ENCODE results near the gene MRAP2.
"Not testable (repeated sequence)": the region's sequence is repeated elsewhere in the genome, so short reads cannot be mapped to it uniquely, and the experiment has no call there.

The MRAP2 gene

GRCh38 chr6:84118191-84118590, 84.6 kb downstream of the MRAP2 start:
- TF ChIP-seq CTCF (IDR thresholded peaks at IDR 0.05; ENCODE audit: low read depth, low read length): no peak
- in situ Hi-C loops (cut with HindIII; ENCODE audit: low sequenced_read_pairs): no loop called here
- DNase-seq (ENCODE audit: low read depth, low spot score): no peak
- H3K4me3 ChIP-seq (ENCODE audit: low read depth, low read length): no peak overlapping the region

DNA sequence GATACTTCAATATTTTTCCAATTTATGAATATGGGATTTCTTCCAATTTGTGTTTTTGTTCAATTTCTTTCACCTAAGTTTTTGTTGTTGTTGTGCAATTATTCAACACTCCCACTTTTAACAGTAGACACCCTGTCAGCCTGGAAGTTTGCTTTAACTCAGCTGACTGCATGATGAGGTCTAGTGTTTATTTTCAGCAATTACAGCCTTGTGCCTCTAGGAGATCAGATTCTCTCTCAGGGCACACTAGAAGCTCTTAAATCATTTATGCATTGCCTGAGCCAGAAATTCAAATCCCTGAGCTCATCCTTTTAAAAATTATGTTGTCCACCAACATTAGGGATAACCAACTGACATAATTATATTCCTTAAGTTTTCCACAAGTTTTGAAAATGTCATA, 85.7 kb downstream of the MRAP2 start:
- no peak overlapping the region for H3K4me3 ChIP-seq (ENCODE audit: low read depth, low read length)
- in situ Hi-C loops (cut with HindIII; ENCODE audit: low sequenced_read_pairs): no loop called here
- TF ChIP-seq CTCF (IDR thresholded peaks at IDR 0.05; ENCODE audit: low read depth, low read length): no peak
- DNase-seq (ENCODE audit: low read depth, low spot score): no peak

DNA sequence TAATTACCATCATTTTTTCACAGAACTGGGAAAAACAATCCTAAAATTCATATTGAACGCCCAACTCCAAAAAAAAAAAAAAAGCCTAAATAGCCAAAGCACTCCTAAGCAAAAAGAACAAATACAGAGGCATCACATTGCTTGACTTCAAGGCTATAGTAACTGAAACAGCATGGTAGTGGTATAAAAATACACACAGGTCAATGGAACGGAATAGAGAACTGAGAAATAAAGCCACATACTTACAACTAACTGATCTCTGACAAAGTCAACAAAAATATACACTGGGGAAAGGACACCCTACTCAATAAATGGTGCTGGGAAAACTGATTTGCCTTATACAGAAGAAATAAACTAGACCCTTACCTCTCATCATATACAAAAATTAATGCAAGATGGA, 89.6 kb downstream of the MRAP2 start:
- TF ChIP-seq CTCF (IDR thresholded peaks at IDR 0.05; ENCODE audit: low read depth, low read length): no peak
- no peak for DNase-seq (ENCODE audit: low read depth, low spot score)
- H3K4me3 ChIP-seq (ENCODE audit: low read depth, low read length): no peak overlapping the region
- in situ Hi-C loops (cut with HindIII; ENCODE audit: low sequenced_read_pairs): no loop called here

- in situ Hi-C loops (cut with HindIII; ENCODE audit: low sequenced_read_pairs); DNase-seq (ENCODE audit: low read depth, low spot score); H3K4me3 ChIP-seq (ENCODE audit: low read depth, low read length): not testable (repeated sequence)
These were observed 96.0 kb downstream of the MRAP2 start for GRCh38 chr6:84129588-84129987.

- H3K4me3 ChIP-seq (ENCODE audit: low read depth, low read length); in situ Hi-C loops (cut with HindIII; ENCODE audit: low sequenced_read_pairs): not testable (repeated sequence)
These were observed 99.8 kb downstream of the MRAP2 start for GRCh38 chr6:84133385-84133784.

DNA sequence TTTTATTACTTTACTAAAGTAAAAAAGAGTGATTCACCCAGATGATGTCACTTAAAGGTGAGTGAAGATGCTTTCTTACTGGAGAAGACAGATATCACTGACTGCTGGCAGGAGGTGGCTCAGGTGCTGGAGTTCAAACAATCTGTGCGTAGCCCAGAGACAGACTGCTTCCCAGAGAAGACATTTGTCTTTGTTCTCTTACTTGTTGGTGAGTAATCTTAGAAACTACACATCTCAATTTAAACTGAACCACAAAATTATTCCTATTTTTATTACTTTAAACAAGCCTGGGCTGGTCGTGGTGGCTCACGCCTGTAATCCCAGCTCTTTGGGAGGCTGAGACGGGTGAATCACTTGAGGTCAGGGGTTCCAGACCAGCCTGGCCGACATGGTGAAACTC, 101.7 kb downstream of the MRAP2 start:
- TF ChIP-seq CTCF (IDR thresholded peaks at IDR 0.05; ENCODE audit: low read depth, low read length): no peak
- DNase-seq (ENCODE audit: low read depth, low spot score): no peak
- no peak overlapping the region for H3K4me3 ChIP-seq (ENCODE audit: low read depth, low read length)
- in situ Hi-C loops (cut with HindIII; ENCODE audit: low sequenced_read_pairs): no loop called here

More at GRCh38 chr6:84133385-84133784, 99.8 kb downstream of the MRAP2 start:
- not testable (repeated sequence) for DNase-seq (ENCODE audit: low read depth, low spot score)

- no peak for TF ChIP-seq CTCF (IDR thresholded peaks at IDR 0.05; ENCODE audit: low read depth, low read length)
These were observed 102.9 kb downstream of the MRAP2 start for GRCh38 chr6:84136364-84137050.

GRCh38 chr6:84137051-84137375, 103.4 kb downstream of the MRAP2 start:
- TF ChIP-seq CTCF (IDR thresholded peaks at IDR 0.05; ENCODE audit: low read depth, low read length): no peak
- in situ Hi-C loops (cut with HindIII; ENCODE audit: low sequenced_read_pairs): no loop called here
- DNase-seq (ENCODE audit: low read depth, low spot score): peak; percentile 92
- H3K4me3 ChIP-seq (ENCODE audit: low read depth, low read length): no peak overlapping the region

More at GRCh38 chr6:84136364-84137050, 102.9 kb downstream of the MRAP2 start:
- DNase-seq (ENCODE audit: low read depth, low spot score): peak; percentile 26
- in situ Hi-C loops (cut with HindIII; ENCODE audit: low sequenced_read_pairs): no loop called here
- no peak overlapping the region for H3K4me3 ChIP-seq (ENCODE audit: low read depth, low read length)
